Measurements from ENCODE around the gene VIPR2.

GRCh38 chr7:159004411-159004810, 140.3 kb downstream of the VIPR2 start:
- TF ChIP-seq, protein P1, sequence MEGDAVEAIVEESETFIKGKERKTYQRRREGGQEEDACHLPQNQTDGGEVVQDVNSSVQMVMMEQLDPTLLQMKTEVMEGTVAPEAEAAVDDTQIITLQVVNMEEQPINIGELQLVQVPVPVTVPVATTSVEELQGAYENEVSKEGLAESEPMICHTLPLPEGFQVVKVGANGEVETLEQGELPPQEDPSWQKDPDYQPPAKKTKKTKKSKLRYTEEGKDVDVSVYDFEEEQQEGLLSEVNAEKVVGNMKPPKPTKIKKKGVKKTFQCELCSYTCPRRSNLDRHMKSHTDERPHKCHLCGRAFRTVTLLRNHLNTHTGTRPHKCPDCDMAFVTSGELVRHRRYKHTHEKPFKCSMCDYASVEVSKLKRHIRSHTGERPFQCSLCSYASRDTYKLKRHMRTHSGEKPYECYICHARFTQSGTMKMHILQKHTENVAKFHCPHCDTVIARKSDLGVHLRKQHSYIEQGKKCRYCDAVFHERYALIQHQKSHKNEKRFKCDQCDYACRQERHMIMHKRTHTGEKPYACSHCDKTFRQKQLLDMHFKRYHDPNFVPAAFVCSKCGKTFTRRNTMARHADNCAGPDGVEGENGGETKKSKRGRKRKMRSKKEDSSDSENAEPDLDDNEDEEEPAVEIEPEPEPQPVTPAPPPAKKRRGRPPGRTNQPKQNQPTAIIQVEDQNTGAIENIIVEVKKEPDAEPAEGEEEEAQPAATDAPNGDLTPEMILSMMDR (IDR thresholded peaks at IDR 0.05), result no peak
- TF ChIP-seq EP300 (IDR thresholded peaks at IDR 0.05), result no peak

All from suprapubic skin (tissue), 3 donors.